Psoas muscle (tissue), 8 donors: ENCODE measurements around the gene STAP2. TPM values are rescaled to one million over a fixed set of nuclear protein-coding genes. Genes with fewer than 3 reads are reported as not detected.
"Not testable (repeated sequence)": the region's sequence is repeated elsewhere in the genome, so short reads cannot be mapped to it uniquely, and the experiment has no call there.

ENCODE experiments used
- ATAC-seq, 4 donors: fragments of 200-7000 bp; cut with Tn5 transposase; one replicate each; pipeline ENCODE4 v1.9.1; 2020; ENCODE audit warnings: moderate library complexity in 3 of 4, mild to moderate bottlenecking in 2 of 4
- DNase-seq, 2 donors: peaks; one replicate each; pipeline ENCODE4 v3.0.0-alpha.2; 2020
- H3K27ac ChIP-seq: fragments of 200-600 bp; one replicate; pipeline ENCODE4 v1.8.0; 2022
- H3K27me3 ChIP-seq, 3 donors: fragments of 200-600 bp in 1 of 3; one replicate each; pipeline versions ENCODE4 v1.6.1 to v1.8.0; 2013 to 2022; ENCODE audit warnings: low read length in 2 of 3, mild to moderate bottlenecking in 2 of 3, moderate library complexity in 1 of 3; ENCODE audit not compliant: insufficient read depth in 3 of 3
- H3K36me3 ChIP-seq, 2 donors: fragments of 200-600 bp in 1 of 2; one replicate each; pipeline versions ENCODE4 v1.6.1 to v1.8.0; 2013 to 2022; ENCODE audit warnings: low read depth in 1 of 2, mild to moderate bottlenecking in 1 of 2, moderate library complexity in 1 of 2; ENCODE audit not compliant: insufficient read depth in 1 of 2
- H3K4me1 ChIP-seq: fragments of 200-600 bp; one replicate; pipeline ENCODE4 v1.8.0; 2022
- H3K4me3 ChIP-seq: fragments of 200-600 bp; one replicate; pipeline ENCODE4 v1.8.0; 2022; ENCODE audit warnings: mild to moderate bottlenecking
- H3K9me3 ChIP-seq: fragments of 200-600 bp; one replicate; pipeline ENCODE4 v1.8.0; 2022
- WGBS, 3 donors: extraction: QIAGEN DNeasy Blood & Tissue Kit; methylation state at CpG; one replicate each; pipeline versions ENCODE4 v1.1.6 to v1.1.7; 2013; 5-methylcytosine and 5-hydroxymethylcytosine counted together
- intact Hi-C, 2 donors: fragments of 100-400 bp; cut with DNase I; formaldehyde crosslinking; loops; one replicate each; pipeline versions ENCODE4 v1.11.0 to v1.14.2; 2022
- polyA plus RNA-seq, 3 donors: library from polyadenylated mRNA; stranded (reverse); fragments of 200-250 nt; gene quantifications; one replicate each; pipeline ENCODE4 v1.2.3, GENCODE V29; 2013
- total RNA-seq, 4 donors: library from RNA; stranded (reverse); fragmentation: NEBNext Ultra II Directional in 2 of 4; extraction: Animal tissue kit (Norgen Biotek cat#: 25700) in 2 of 4; gene quantifications; one replicate each; pipeline versions ENCODE4 v1.2.1 to v1.2.4, GENCODE V29; 2021 to 2023
- TF ChIP-seq, protein P1 (sequence below): fragments of 200-600 bp; IDR thresholded peaks from one replicate; pipeline ENCODE4 v1.8.0; 2022; ENCODE audit warnings: antibody characterized with exemption
- donor health status: healthy with polysubstance abuse.
- donor health status: DM: no; HTN: no; CAD: no; lungs with moderate emphysema.
- donor health status: Bipolar disorder and iron deficiency.
- donor health status: healthy.
- donor health status: DM: yes; HTN: yes; CAD: no.
- donor health status: DM: no; HTN: no; CAD: no.
- donor health status: DM: no; HTN: no; CAD: no.
- donor health status: DM: yes; HTN: yes; CAD: no.

The STAP2 gene
- total and polyA plus RNA-seq, 7 donors = 0.31 to 3.7 (median 0.66) TPM

GRCh38 chr19:4278419-4279266, 60.0 kb downstream of the STAP2 start, which contains the start of gene SHD:
TSS of gene SHD (plus strand) at chr19:4279266. CDS start at chr19:4280064, 798 bp downstream.
- H3K27me3 ChIP-seq = peaks cover 0 to 51% (median 16%) of the 10 kb centered on the region in 3 donors
- H3K4me3 ChIP-seq = peak within 1 kb of the TSS; percentile 51
- H3K36me3 ChIP-seq = no peaks in the 10 kb centered on the region
- intact Hi-C loops = loop anchor here in 1 of 2 donors (10.0 kb wide), 1 partner anchor 136 kb away; no protein-coding TSS in a partner anchor
- TF ChIP-seq, protein P1, sequence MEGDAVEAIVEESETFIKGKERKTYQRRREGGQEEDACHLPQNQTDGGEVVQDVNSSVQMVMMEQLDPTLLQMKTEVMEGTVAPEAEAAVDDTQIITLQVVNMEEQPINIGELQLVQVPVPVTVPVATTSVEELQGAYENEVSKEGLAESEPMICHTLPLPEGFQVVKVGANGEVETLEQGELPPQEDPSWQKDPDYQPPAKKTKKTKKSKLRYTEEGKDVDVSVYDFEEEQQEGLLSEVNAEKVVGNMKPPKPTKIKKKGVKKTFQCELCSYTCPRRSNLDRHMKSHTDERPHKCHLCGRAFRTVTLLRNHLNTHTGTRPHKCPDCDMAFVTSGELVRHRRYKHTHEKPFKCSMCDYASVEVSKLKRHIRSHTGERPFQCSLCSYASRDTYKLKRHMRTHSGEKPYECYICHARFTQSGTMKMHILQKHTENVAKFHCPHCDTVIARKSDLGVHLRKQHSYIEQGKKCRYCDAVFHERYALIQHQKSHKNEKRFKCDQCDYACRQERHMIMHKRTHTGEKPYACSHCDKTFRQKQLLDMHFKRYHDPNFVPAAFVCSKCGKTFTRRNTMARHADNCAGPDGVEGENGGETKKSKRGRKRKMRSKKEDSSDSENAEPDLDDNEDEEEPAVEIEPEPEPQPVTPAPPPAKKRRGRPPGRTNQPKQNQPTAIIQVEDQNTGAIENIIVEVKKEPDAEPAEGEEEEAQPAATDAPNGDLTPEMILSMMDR = no peak
- no peak for DNase-seq
- 2 to 4% (median 4%) methylated on average over 29 to 43 of the region's 44 CpGs for WGBS, 3 donors
- ATAC-seq = peak in 1 of 4 donors; percentile 19
- peaks cover 4% of the 10 kb centered on the region for H3K4me1 ChIP-seq
- no peaks in the 10 kb centered on the region for H3K9me3 ChIP-seq
- H3K27ac ChIP-seq = no peak within 1 kb of the TSS

DNA sequence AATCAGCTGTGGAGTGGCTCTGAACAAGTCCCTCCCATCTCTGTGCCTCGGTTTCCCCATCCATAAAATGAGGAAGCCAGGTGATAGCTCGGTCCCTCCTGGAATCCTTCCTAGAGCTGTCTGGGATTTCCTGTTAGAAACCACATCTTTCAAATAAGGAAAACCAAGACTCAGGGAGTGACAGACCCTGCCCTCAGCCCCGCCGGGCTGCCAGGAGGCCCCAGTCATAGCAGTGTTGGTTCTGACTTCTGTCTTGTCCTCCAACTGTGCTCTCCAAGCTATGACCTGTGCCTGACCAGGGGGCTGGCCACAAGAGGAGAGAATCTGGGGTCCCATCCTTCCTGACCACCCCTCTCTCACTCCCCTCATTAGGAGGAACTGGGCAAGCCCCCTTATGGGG, 60.6 kb downstream of the STAP2 start:
- no peak overlapping the region for H3K27ac ChIP-seq
- no peak for ATAC-seq
- H3K27me3 ChIP-seq = peaks cover 0 to 48% (median 16%) of the 10 kb centered on the region in 3 donors
- TF ChIP-seq, protein P1 = no peak
- H3K4me3 ChIP-seq = no peak overlapping the region
- H3K36me3 ChIP-seq = no peaks in the 10 kb centered on the region
- WGBS, 3 donors = 19 to 43% (median 28%) methylated on average over 4 of the region's 4 CpGs
- DNase-seq = no peak
- peaks cover 4% of the 10 kb centered on the region for H3K4me1 ChIP-seq
- H3K9me3 ChIP-seq = no peaks in the 10 kb centered on the region
- intact Hi-C loops = loop anchor here in 1 of 2 donors (10.0 kb wide), 1 partner anchor 137 kb away; no protein-coding TSS in a partner anchor

DNA sequence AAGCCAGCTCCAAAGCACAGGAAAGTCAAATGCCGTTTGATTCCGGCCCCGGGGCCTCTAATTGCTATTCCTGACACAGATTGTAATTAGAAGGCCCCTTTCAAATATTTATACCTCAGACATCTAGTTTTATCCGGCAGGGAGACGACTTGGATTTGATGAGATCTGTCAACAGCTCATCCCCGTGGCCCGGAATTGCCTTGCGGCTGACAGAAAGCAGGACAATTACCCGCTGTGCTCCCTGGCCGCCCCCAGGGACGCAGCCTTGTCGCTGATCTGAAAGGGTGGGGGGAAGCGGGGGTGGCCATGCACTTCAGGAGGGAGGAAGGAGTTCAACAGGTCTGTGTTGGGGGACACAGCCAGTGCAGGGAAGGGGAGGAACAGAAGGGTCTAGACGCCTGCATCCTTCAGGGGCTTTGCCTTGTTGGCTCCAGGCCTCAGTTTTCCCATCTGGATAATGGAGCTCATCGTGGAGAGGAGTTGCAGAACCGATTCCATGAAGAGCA, 61.4 kb downstream of the STAP2 start:
- H3K27me3 ChIP-seq = peaks cover 0 to 40% (median 16%) of the 10 kb centered on the region in 3 donors
- H3K36me3 ChIP-seq = peaks cover 0 to 3% of the 10 kb centered on the region in 2 donors
- TF ChIP-seq, protein P1 = no peak
- no peaks in the 10 kb centered on the region for H3K9me3 ChIP-seq
- peaks cover 4% of the 10 kb centered on the region for H3K4me1 ChIP-seq
- no peak overlapping the region for H3K4me3 ChIP-seq
- H3K27ac ChIP-seq = no peak overlapping the region
- WGBS, 3 donors = 32 to 41% (median 37%) methylated on average over 16 of the region's 16 CpGs
- intact Hi-C loops = loop anchor here in 1 of 2 donors (10.0 kb wide), 1 partner anchor 138 kb away; no protein-coding TSS in a partner anchor
- DNase-seq (no peak), ATAC-seq (no peak)

- 28 to 42% (median 28%) methylated on average over 6 of the region's 6 CpGs for WGBS, 3 donors
- not testable (repeated sequence) for H3K4me3 ChIP-seq, DNase-seq, H3K27ac ChIP-seq, H3K9me3 ChIP-seq, H3K4me1 ChIP-seq
- peak in 1 of 4 donors; percentile 37 for ATAC-seq
- Histone ChIP-seq H3K36me3 (peaks cover 0 to 33% of the 10 kb centered on the region in 2 donors), H3K27me3 (peaks cover 0 to 13% (median 6%) of the 10 kb centered on the region in 3 donors)
- intact Hi-C loops = loop anchor here in 1 of 2 donors (10.0 kb wide), 1 partner anchor 140 kb away; no protein-coding TSS in a partner anchor
These were observed 64.3 kb downstream of the STAP2 start for GRCh38 chr19:4274321-4274686.

Other genes with a start within 250 kb of the STAP2 start
- 100 to 1,000 TPM; 136 to 192 (median 151) TPM for gene MAP2K2, start 214.7 kb downstream of the STAP2 start, total RNA-seq
- 100 to 1,000 TPM; 189 to 290 (median 207) TPM for gene MAP2K2, start 214.7 kb downstream of the STAP2 start, polyA plus RNA-seq
- gene CREB3L3, start 185.2 kb downstream of the STAP2 start, total RNA-seq = not detected
- gene CREB3L3, start 185.2 kb downstream of the STAP2 start, polyA plus RNA-seq = under 1 TPM in 2 of 3 donors, not detected in 1; 0.04 to 0.22 TPM
- 10 to 100 TPM in 3 of 4 donors, 1 to 10 TPM in 1; 8.4 to 13.1 (median 11.4) TPM for gene SIRT6, start 156.3 kb downstream of the STAP2 start, total RNA-seq
- 10 to 100 TPM; 15.0 to 23.5 (median 22.9) TPM for gene SIRT6, start 156.3 kb downstream of the STAP2 start, polyA plus RNA-seq
- gene ANKRD24, start 156.1 kb downstream of the STAP2 start, total RNA-seq = 1 to 10 TPM in 2 of 4 donors, under 1 TPM in 2; 0.36 to 2.7 (median 0.84) TPM
- under 1 TPM; 0.34 to 0.74 (median 0.41) TPM for gene ANKRD24, start 156.1 kb downstream of the STAP2 start, polyA plus RNA-seq
- gene EBI3, start 109.3 kb downstream of the STAP2 start, total RNA-seq = under 1 TPM; 0.48 to 0.64 (median 0.58) TPM
- under 1 TPM; 0.19 to 0.77 (median 0.27) TPM for gene EBI3, start 109.3 kb downstream of the STAP2 start, polyA plus RNA-seq
- 10 to 100 TPM; 11.7 to 21.6 (median 14.5) TPM for gene YJU2, start 91.7 kb downstream of the STAP2 start, total RNA-seq
- gene YJU2, start 91.7 kb downstream of the STAP2 start, polyA plus RNA-seq = 10 to 100 TPM; 17.7 to 39.9 (median 27.4) TPM
- gene SHD, start 59.6 kb downstream of the STAP2 start, total RNA-seq = 1 to 10 TPM in 1 of 4 donors, under 1 TPM in 2, not detected in 1; 0.42 to 1.6 (median 0.61) TPM
- gene SHD, start 59.6 kb downstream of the STAP2 start, polyA plus RNA-seq = 1 to 10 TPM in 1 of 3 donors, under 1 TPM in 2; 0.04 to 2.1 (median 0.08) TPM
- under 1 TPM in 1 of 4 donors, not detected in 3; 0.20 TPM for gene TMIGD2, start 36.4 kb downstream of the STAP2 start, total RNA-seq
- under 1 TPM in 2 of 3 donors, not detected in 1; 0.10 to 0.18 TPM for gene TMIGD2, start 36.4 kb downstream of the STAP2 start, polyA plus RNA-seq
- gene FSD1, start 34.2 kb downstream of the STAP2 start, total RNA-seq = not detected
- under 1 TPM in 1 of 3 donors, not detected in 2; 0.08 TPM for gene FSD1, start 34.2 kb downstream of the STAP2 start, polyA plus RNA-seq
- gene MPND, start 4.7 kb upstream of the STAP2 start, total RNA-seq = 10 to 100 TPM; 10.3 to 16.4 (median 13.2) TPM
- 10 to 100 TPM in 1 of 3 donors, 1 to 10 TPM in 2; 7.4 to 12.4 (median 9.7) TPM for gene MPND, start 4.7 kb upstream of the STAP2 start, polyA plus RNA-seq
- 10 to 100 TPM; 16.0 to 26.6 (median 21.6) TPM for gene SH3GL1, start 61.7 kb upstream of the STAP2 start, total RNA-seq
- 10 to 100 TPM; 18.2 to 85.6 (median 27.1) TPM for gene SH3GL1, start 61.7 kb upstream of the STAP2 start, polyA plus RNA-seq
- 10 to 100 TPM in 1 of 4 donors, 1 to 10 TPM in 3; 5.6 to 10.3 (median 7.7) TPM for gene CHAF1A, start 63.8 kb upstream of the STAP2 start, total RNA-seq
- gene CHAF1A, start 63.8 kb upstream of the STAP2 start, polyA plus RNA-seq = 10 to 100 TPM in 1 of 3 donors, 1 to 10 TPM in 2; 5.9 to 12.8 (median 6.4) TPM
- gene UBXN6, start 119.0 kb upstream of the STAP2 start, total RNA-seq = 100 to 1,000 TPM; 120 to 170 (median 132) TPM
- 100 to 1,000 TPM; 110 to 274 (median 191) TPM for gene UBXN6, start 119.0 kb upstream of the STAP2 start, polyA plus RNA-seq
- 10 to 100 TPM; 32.3 to 47.7 (median 39.5) TPM for gene HDGFL2, start 133.5 kb upstream of the STAP2 start, total RNA-seq
- 10 to 100 TPM; 33.4 to 56.4 (median 51.3) TPM for gene HDGFL2, start 133.5 kb upstream of the STAP2 start, polyA plus RNA-seq
- 100 to 1,000 TPM; 115 to 309 (median 183) TPM for gene PLIN4, start 179.7 kb upstream of the STAP2 start, total RNA-seq
- gene PLIN4, start 179.7 kb upstream of the STAP2 start, polyA plus RNA-seq = 10 to 100 TPM; 29.0 to 97.8 (median 50.4) TPM
- 100 to 1,000 TPM in 2 of 4 donors, 10 to 100 TPM in 2; 61.7 to 143 (median 118) TPM for gene PLIN5, start 196.4 kb upstream of the STAP2 start, total RNA-seq
- gene PLIN5, start 196.4 kb upstream of the STAP2 start, polyA plus RNA-seq = 10 to 100 TPM; 14.5 to 96.8 (median 22.8) TPM
- 1 to 10 TPM in 1 of 4 donors, under 1 TPM in 2, not detected in 1; 0.42 to 1.8 (median 0.53) TPM for gene LRG1, start 201.2 kb upstream of the STAP2 start, total RNA-seq
- under 1 TPM; 0.09 to 0.42 (median 0.15) TPM for gene LRG1, start 201.2 kb upstream of the STAP2 start, polyA plus RNA-seq
- gene SEMA6B, start 220.9 kb upstream of the STAP2 start, total RNA-seq = 10 to 100 TPM in 2 of 4 donors, 1 to 10 TPM in 2; 6.2 to 11.7 (median 10.0) TPM
- gene SEMA6B, start 220.9 kb upstream of the STAP2 start, polyA plus RNA-seq = 1 to 10 TPM; 2.3 to 7.1 (median 5.6) TPM